GM23248 (cell line): ENCODE data around the gene EMC7. TPM values are rescaled to one million over a fixed set of nuclear protein-coding genes. Genes with fewer than 3 reads are reported as not detected.

ENCODE experiments used
- DNase-seq: peaks from one replicate; pipeline ENCODE4 v3.0.0-alpha.2; 2015
- H2AFZ ChIP-seq: fragments of 200-600 bp; sonication (generic); 2 replicates; pipeline ENCODE4 v1.6.1; 2016; ENCODE audit warnings: antibody characterized with exemption
- H3F3A ChIP-seq: fragments of 200-600 bp; sonication (generic); 2 replicates; pipeline ENCODE4 v1.6.1; 2016; ENCODE audit warnings: mild to moderate bottlenecking, antibody characterized with exemption, mixed run types; ENCODE audit not compliant: insufficient read depth
- H3K27ac ChIP-seq: fragments of 200-600 bp; sonication (generic); 2 replicates; pipeline ENCODE4 v1.5.1; 2016; ENCODE audit warnings: mild to moderate bottlenecking
- H3K27me3 ChIP-seq: fragments of 200-600 bp; sonication (generic); replicated peaks from 2 replicates; pipeline ENCODE4 v1.6.1; 2016; ENCODE audit warnings: mild to moderate bottlenecking; ENCODE audit not compliant: insufficient read depth
- H3K36me3 ChIP-seq: fragments of 200-600 bp; sonication (generic); 2 replicates; pipeline ENCODE4 v1.6.1; 2016; ENCODE audit warnings: low read depth, mild to moderate bottlenecking
- H3K4me1 ChIP-seq: fragments of 200-600 bp; sonication (generic); 2 replicates; pipeline ENCODE4 v1.6.1; 2016; ENCODE audit warnings: mild to moderate bottlenecking; ENCODE audit not compliant: insufficient read depth
- H3K4me2 ChIP-seq: fragments of 200-600 bp; sonication (generic); one replicate; pipeline ENCODE4 v1.6.1; 2016; ENCODE audit warnings: mild to moderate bottlenecking; ENCODE audit not compliant: unreplicated experiment
- H3K4me3 ChIP-seq: fragments of 200-600 bp; sonication (generic); 2 replicates; pipeline ENCODE4 v1.5.1; 2016; ENCODE audit warnings: mild to moderate bottlenecking
- H3K79me2 ChIP-seq: fragments of 200-600 bp; sonication (generic); 2 replicates; pipeline ENCODE4 v1.6.1; 2016; ENCODE audit warnings: mild to moderate bottlenecking; ENCODE audit not compliant: insufficient read depth
- H3K9ac ChIP-seq: fragments of 200-600 bp; sonication (generic); 2 replicates; pipeline ENCODE4 v1.6.1; 2016; ENCODE audit warnings: mild to moderate bottlenecking
- H3K9me2 ChIP-seq: fragments of 200-600 bp; sonication (generic); 2 replicates; pipeline ENCODE4 v1.6.1; 2016; ENCODE audit warnings: mixed run types, mild to moderate bottlenecking, moderate library complexity; ENCODE audit not compliant: insufficient read depth
- H3K9me3 ChIP-seq: fragments of 200-600 bp; sonication (generic); one replicate; pipeline ENCODE4 v1.6.1; 2017; ENCODE audit warnings: low read depth
- H4K20me1 ChIP-seq: fragments of 200-600 bp; sonication (generic); 2 replicates; pipeline ENCODE4 v1.6.0; 2016; ENCODE audit not compliant: insufficient read depth
- EZH2 ChIP-seq: fragments of 200-600 bp; sonication (generic); IDR thresholded peaks from 2 replicates; pipeline ENCODE4 v1.6.1; 2018; ENCODE audit warnings: antibody characterized with exemption, mild to moderate bottlenecking; ENCODE audit not compliant: insufficient read depth, poor library complexity, severe bottlenecking
- EZH2phosphoT487 ChIP-seq: fragments of 200-600 bp; sonication (generic); IDR thresholded peaks from 2 replicates; pipeline ENCODE4 v1.6.1; 2018; ENCODE audit warnings: antibody characterized with exemption, moderate library complexity, mild to moderate bottlenecking, low read depth; ENCODE audit not compliant: insufficient read depth
- WGBS, 2 experiments: methylation state at CpG; one replicate each; pipeline ENCODE4 v1.1.6; 2015 to 2017; ENCODE audit warnings: low lambda C conversion rate in 2 of 2, low coverage in 1 of 2; ENCODE audit errors: missing lambda C conversion rate in 2 of 2; 5-methylcytosine and 5-hydroxymethylcytosine counted together
- in situ Hi-C: fragments of 300-500 bp; cut with MboI; formaldehyde crosslinking; loops from 2 replicates; pipeline ENCODE4 v1.15.0; 2020
- polyA plus RNA-seq: library from polyadenylated mRNA; unstranded; fragments of >200 nt; fragmentation: Nextera tagmentation; extraction: Ambion mirVana; gene quantifications from 2 replicates; pipeline ENCODE4 v1.2.1, GENCODE V29; 2016
- total RNA-seq: library from RNA; depleted of rRNA; stranded (reverse); fragments of >200 nt; shearing (Covaris generic); gene quantifications from 2 replicates; pipeline ENCODE4 v1.2.3, GENCODE V29; 2014

EMC7 gene
- total and polyA plus RNA-seq, 2 experiments from 2014 or later: 52.6 to 229 TPM

DNA sequence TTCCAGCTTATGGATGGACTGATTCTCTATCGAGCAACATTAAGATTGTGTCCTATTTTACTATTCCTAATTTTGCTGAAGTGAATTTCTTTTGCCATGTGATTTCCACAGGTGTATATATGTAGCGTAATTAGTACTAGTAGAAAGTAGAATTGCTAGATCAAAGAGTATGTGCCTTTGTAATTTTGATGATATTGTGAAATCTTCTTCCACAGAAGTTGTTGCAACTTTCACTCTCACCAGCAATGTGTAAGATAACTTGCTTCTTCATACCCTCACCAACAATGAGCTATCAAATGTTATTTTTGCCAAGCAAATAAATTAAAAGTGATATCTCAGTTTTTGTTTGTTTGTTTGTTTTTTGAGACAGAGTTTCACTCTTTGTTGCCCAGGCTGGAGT lies 5.7 kb upstream of the EMC7 start:
- in situ Hi-C loops: loop anchor here (10.0 to 25.0 kb wide), 2 partner anchors 107 to 255 kb away; partner anchors contain the start of genes KATNBL1 and LPCAT4
- Histone ChIP-seq H3K4me3 (no peak overlapping the region), H3K36me3 (no peaks in the 10 kb centered on the region), H3F3A (peaks cover 7% of the 10 kb centered on the region; the same call in 1 of the 2 replicates), H2AFZ (no peak overlapping the region), H3K27me3 (no peaks in the 10 kb centered on the region), H4K20me1 (no peaks in the 10 kb centered on the region), H3K4me2 (no peak overlapping the region), H3K9me2 (no peaks in the 10 kb centered on the region), H3K27ac (no peak overlapping the region), H3K9ac (no peak overlapping the region), H3K4me1 (peaks cover 8% of the 10 kb centered on the region), H3K9me3 (no peaks in the 10 kb centered on the region), H3K79me2 (peaks cover 17% of the 10 kb centered on the region)
- DNase-seq: no peak
- 86 to 99% methylated on average over 2 of the region's 2 CpGs for WGBS, 2 experiments
- TF ChIP-seq EZH2: no peak
- no peak for TF ChIP-seq EZH2phosphoT487

DNA sequence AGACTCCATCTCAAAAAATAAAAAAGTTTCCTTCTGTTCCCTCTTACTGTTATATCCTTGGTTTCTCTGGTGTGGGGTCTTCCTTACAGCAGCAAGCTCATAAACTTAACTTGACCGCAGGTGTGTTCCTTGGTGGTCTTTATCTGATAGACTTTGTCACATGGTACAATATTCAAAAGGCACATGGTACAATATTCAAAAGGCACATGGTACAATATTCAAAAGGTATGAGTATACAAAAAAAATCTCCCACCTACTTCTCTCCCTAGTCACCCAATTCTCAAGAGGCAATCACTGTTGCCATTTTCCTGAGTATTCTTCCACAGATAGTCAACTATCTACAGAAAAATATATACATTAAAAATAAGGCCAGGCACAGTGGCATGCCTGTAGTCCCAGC lies 4.8 kb upstream of the EMC7 start:
- WGBS, 2 experiments: 95 to 100% methylated on average over 1 of the region's 1 CpG
- Histone ChIP-seq H3K4me3 (no peak overlapping the region), H3K27ac (no peak overlapping the region), H3K4me1 (peaks cover 8% of the 10 kb centered on the region), H3K4me2 (no peak overlapping the region), H3K9me3 (no peaks in the 10 kb centered on the region), H3K9me2 (no peaks in the 10 kb centered on the region), H2AFZ (no peak overlapping the region), H3F3A (peaks cover 9% of the 10 kb centered on the region; the same call in 1 of the 2 replicates), H4K20me1 (no peaks in the 10 kb centered on the region), H3K36me3 (no peaks in the 10 kb centered on the region), H3K27me3 (no peaks in the 10 kb centered on the region), H3K79me2 (peaks cover 19% of the 10 kb centered on the region), H3K9ac (no peak overlapping the region)
- DNase-seq: no peak
- in situ Hi-C loops: loop anchor here (10.0 to 25.0 kb wide), 2 partner anchors 108 to 256 kb away; partner anchors contain the start of genes KATNBL1 and LPCAT4
- TF ChIP-seq EZH2: no peak
- no peak for TF ChIP-seq EZH2phosphoT487

DNA sequence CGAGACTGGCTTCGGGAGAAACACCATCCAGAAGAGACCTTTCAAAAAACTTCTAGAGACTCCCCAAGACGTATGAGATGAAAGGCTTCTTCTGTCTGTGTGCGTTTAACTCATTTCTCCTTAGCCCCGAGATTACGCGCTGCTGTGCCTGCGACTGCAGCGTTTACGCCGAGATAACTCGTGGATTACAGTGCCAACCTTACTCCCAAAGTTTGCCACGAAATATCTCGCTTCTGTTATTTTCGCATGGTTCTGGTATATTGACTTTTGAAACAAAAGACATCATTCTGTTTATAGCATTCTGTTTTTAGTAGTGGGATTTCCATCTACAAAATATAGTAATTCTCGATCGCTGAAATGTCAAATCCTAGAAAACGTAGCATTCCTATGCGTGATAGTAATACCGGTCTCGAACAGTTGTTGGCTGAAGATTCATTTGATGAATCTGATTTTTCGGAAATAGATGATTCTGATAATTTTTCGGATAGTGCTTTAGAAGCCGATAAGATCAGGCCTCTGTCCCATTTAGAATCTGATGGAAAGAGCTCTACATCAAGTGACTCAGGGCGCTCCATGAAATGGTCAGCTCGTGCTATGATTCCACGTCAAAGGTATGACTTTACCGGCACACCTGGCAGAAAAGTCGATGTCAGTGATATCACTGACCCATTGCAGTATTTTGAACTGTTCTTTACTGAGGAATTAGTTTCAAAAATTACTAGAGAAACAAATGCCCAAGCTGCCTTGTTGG lies 688 bp upstream of the EMC7 start:
- no peaks in the 10 kb centered on the region for H3K27me3 ChIP-seq
- TF ChIP-seq EZH2 (no peak), EZH2phosphoT487 (no peak)
- no peaks in the 10 kb centered on the region for H3K9me3 ChIP-seq
- no peaks in the 10 kb centered on the region for H4K20me1 ChIP-seq
- H3K36me3 ChIP-seq: no peaks in the 10 kb centered on the region
- peaks cover 25% of the 10 kb centered on the region for H3K4me1 ChIP-seq
- peak overlapping the region; percentile 90 for H2AFZ ChIP-seq
- H3K27ac ChIP-seq: peak overlapping the region; percentile 84
- H3K9ac ChIP-seq: peak overlapping the region; percentile 96
- peak; percentile 27 for DNase-seq
- WGBS, 2 experiments: 16% methylated on average over 29 of the region's 29 CpGs
- H3K79me2 ChIP-seq: peaks cover 60% of the 10 kb centered on the region
- peak overlapping the region; percentile 88 for H3K4me3 ChIP-seq
- peak overlapping the region; percentile 97 for H3K4me2 ChIP-seq
- no peaks in the 10 kb centered on the region for H3K9me2 ChIP-seq
- in situ Hi-C loops: loop anchor here (10.0 to 25.0 kb wide), 2 partner anchors 112 to 260 kb away; partner anchors contain the start of genes KATNBL1 and LPCAT4
- H3F3A ChIP-seq: peaks cover 14% of the 10 kb centered on the region; the same call in 1 of the 2 replicates

DNA sequence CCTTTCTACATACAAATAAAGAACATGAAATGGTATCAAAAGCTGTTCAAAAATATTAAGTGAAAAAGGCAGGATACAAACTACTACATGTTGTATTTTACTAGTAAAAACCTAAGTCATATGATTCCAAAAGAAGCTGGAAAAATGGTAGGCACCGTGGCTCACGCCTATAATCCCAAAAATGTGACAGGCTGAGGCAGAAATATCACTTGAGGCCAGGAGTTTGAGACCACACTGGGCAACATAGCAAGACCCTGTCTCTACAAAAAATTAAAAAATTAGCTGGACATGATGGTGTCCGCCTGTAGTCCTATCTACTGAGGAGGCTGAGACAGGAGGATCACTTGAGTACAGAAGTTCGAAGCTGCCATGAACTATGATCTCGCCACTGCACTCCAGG lies 1.7 kb downstream of the EMC7 start:
- WGBS, 2 experiments: 89 to 90% methylated on average over 5 of the region's 5 CpGs
- no peaks in the 10 kb centered on the region for H3K27me3 ChIP-seq
- H3K4me3 ChIP-seq: peak overlapping the region; percentile 88
- H3K79me2 ChIP-seq: peaks cover 84% of the 10 kb centered on the region
- DNase-seq: no peak
- H2AFZ ChIP-seq: no peak overlapping the region
- peak overlapping the region; percentile 93 for H3K4me2 ChIP-seq
- no peaks in the 10 kb centered on the region for H3K9me3 ChIP-seq
- peaks cover 25% of the 10 kb centered on the region for H3K4me1 ChIP-seq
- peak overlapping the region; percentile 96; the same call in 1 of the 2 replicates for H3K9ac ChIP-seq
- no peak overlapping the region for H3K27ac ChIP-seq
- H3K36me3 ChIP-seq: peaks cover 7% of the 10 kb centered on the region; the same call in 1 of the 2 replicates
- H3F3A ChIP-seq: peaks cover 14% of the 10 kb centered on the region; the same call in 1 of the 2 replicates
- H3K9me2 ChIP-seq: no peaks in the 10 kb centered on the region
- no peaks in the 10 kb centered on the region for H4K20me1 ChIP-seq
- no peak for TF ChIP-seq EZH2
- in situ Hi-C loops: loop anchor here (10.0 to 25.0 kb wide), 3 partner anchors 115 to 487 kb away; partner anchors contain the start of genes GOLGA8B, KATNBL1 and LPCAT4
